HepG2 (cell line): Measurements from ENCODE around the gene PRPSAP1. TPM values are rescaled to one million over a fixed set of nuclear protein-coding genes. Genes with fewer than 3 reads are reported as not detected.
A peak's percentile ranks its signal among the peaks of the same experiment; 100 is the strongest.

Source experiments
- DNMT3B ChIP-seq: conservative IDR thresholded peaks from 2 replicates; pipeline ENCODE4 v1.6.1; 2016; ENCODE audit warnings: missing biosample characterization, control low read depth
- ETV6 ChIP-seq: sonication (generic); formaldehyde crosslinking; conservative IDR thresholded peaks from 2 replicates; pipeline ENCODE4 v1.4.0; 2020; ENCODE audit warnings: missing genetic modification reagents
- GABPA ChIP-seq, 2 experiments: IDR thresholded peaks; 2 replicates each; pipeline ENCODE4 v1.6.1; 2011 to 2016; ENCODE audit warnings: low read depth in 2 of 2, low read length in 1 of 2, missing biosample characterization in 1 of 2, missing genetic modification characterization in 1 of 2
- GLI4 ChIP-seq: sonication (generic); formaldehyde crosslinking; IDR thresholded peaks from 2 replicates; pipeline ENCODE4 v1.5.1; 2020; ENCODE audit warnings: missing genetic modification reagents, mild to moderate bottlenecking, moderate library complexity, borderline replicate concordance
- GMEB1 ChIP-seq: sonication (generic); formaldehyde crosslinking; IDR thresholded peaks from 2 replicates; pipeline ENCODE4 v1.5.1; 2020; ENCODE audit warnings: missing genetic modification reagents, mild to moderate bottlenecking, borderline replicate concordance
- MAFK ChIP-seq, 2 experiments: IDR thresholded peaks in 1 of 2; conservative IDR thresholded peaks in 1 of 2; 2 replicates each; pipeline ENCODE4 v1.6.1; 2011; ENCODE audit warnings: improper control_type of control experiment in 2 of 2, low read length in 2 of 2
- PTBP1 ChIP-seq: fragments of 200-400 bp; formaldehyde crosslinking; IDR thresholded peaks from 2 replicates; pipeline ENCODE4 v1.6.1; 2018; ENCODE audit warnings: low read length, low read depth; ENCODE audit not compliant: poor library complexity, severe bottlenecking
- RAD21 ChIP-seq: fragments of 450-650 bp; formaldehyde crosslinking; IDR thresholded peaks from 2 replicates; pipeline ENCODE4 v1.5.0; 2020; ENCODE audit warnings: mild to moderate bottlenecking
- RFXANK ChIP-seq: IDR thresholded peaks from 2 replicates; pipeline ENCODE4 v1.6.1; 2016
- SOX5 ChIP-seq: IDR thresholded peaks from 2 replicates; pipeline ENCODE4 v1.6.1; 2016; ENCODE audit warnings: borderline replicate concordance
- THAP7 ChIP-seq: sonication (generic); formaldehyde crosslinking; IDR thresholded peaks from 2 replicates; pipeline ENCODE4 v1.8.1; 2023; ENCODE audit warnings: mild to moderate bottlenecking, missing genetic modification reagents
- ZBTB20 ChIP-seq: sonication (generic); formaldehyde crosslinking; IDR thresholded peaks from 2 replicates; pipeline ENCODE4 v1.8.1; 2023; ENCODE audit warnings: missing genetic modification reagents, low read depth, mild to moderate bottlenecking, borderline replicate concordance
- ZBTB44 ChIP-seq: sonication (generic); formaldehyde crosslinking; IDR thresholded peaks from 2 replicates; pipeline ENCODE4 v1.4.0; 2020; ENCODE audit warnings: missing genetic modification reagents
- ZFP36L2 ChIP-seq: sonication (generic); formaldehyde crosslinking; IDR thresholded peaks from 2 replicates; pipeline ENCODE4 v1.4.0; 2020; ENCODE audit warnings: missing genetic modification reagents
- ZFP62 ChIP-seq: sonication (generic); formaldehyde crosslinking; IDR thresholded peaks from 2 replicates; pipeline ENCODE4 v1.4.0; 2020; ENCODE audit warnings: missing genetic modification reagents
- ZNF20 ChIP-seq: sonication (generic); formaldehyde crosslinking; IDR thresholded peaks from 2 replicates; pipeline ENCODE4 v1.4.0; 2020; ENCODE audit warnings: mild to moderate bottlenecking, moderate library complexity, missing genetic modification reagents
- ZNF225 ChIP-seq: sonication (generic); formaldehyde crosslinking; IDR thresholded peaks from 2 replicates; pipeline ENCODE4 v1.4.0; 2020; ENCODE audit warnings: mild to moderate bottlenecking, missing genetic modification reagents
- ZNF484 ChIP-seq: sonication (generic); formaldehyde crosslinking; IDR thresholded peaks from 2 replicates; pipeline ENCODE4 v1.5.1; 2020; ENCODE audit warnings: mild to moderate bottlenecking, low read depth, missing genetic modification reagents, borderline replicate concordance
- ZNF503 ChIP-seq: sonication (generic); formaldehyde crosslinking; IDR thresholded peaks from 2 replicates; pipeline ENCODE4 v1.4.0; 2020; ENCODE audit warnings: missing genetic modification reagents
- ZNF746 ChIP-seq: sonication (generic); formaldehyde crosslinking; IDR thresholded peaks from 2 replicates; pipeline ENCODE4 v1.8.0; 2022; ENCODE audit warnings: mild to moderate bottlenecking, missing genetic modification reagents
- ZNF761 ChIP-seq: sonication (generic); formaldehyde crosslinking; conservative IDR thresholded peaks from 2 replicates; pipeline ENCODE4 v1.4.0; 2020; ENCODE audit warnings: mild to moderate bottlenecking, missing genetic modification reagents
- ZNF788 ChIP-seq: sonication (generic); formaldehyde crosslinking; IDR thresholded peaks from 2 replicates; pipeline ENCODE4 v1.5.0; 2020; ENCODE audit warnings: mild to moderate bottlenecking, missing genetic modification reagents, borderline replicate concordance
- polyA plus RNA-seq, 8 experiments: library from polyadenylated mRNA; depleted of rRNA in 3 of 8; stranded (reverse) in 7 of 8; unstranded in 1 of 8; fragments of >200 nt; fragmentation: Illumina TruSeq in 4 of 8; extraction: Trizol in 4 of 8; gene quantifications; 2 replicates each; pipeline versions ENCODE4 v1.2.1 to v1.2.3, GENCODE V29; 2011 to 2016; ENCODE audit warnings: low read depth in 4 of 8, missing spikeins in 1 of 8, mixed read lengths in 1 of 8; ENCODE audit not compliant: insufficient read depth in 1 of 8
- total RNA-seq, 5 experiments: library from RNA; depleted of rRNA; stranded (reverse); fragments of >200 nt; fragmentation: Illumina TruSeq; extraction: Trizol; gene quantifications; 2 replicates each; pipeline ENCODE4 v1.2.3, GENCODE V29; 2016; ENCODE audit warnings: low read depth in 1 of 5

Gene PRPSAP1
- total and polyA plus RNA-seq, 2 of the 13 experiments (the other 11 are each of a cell fraction or from before 2014, with no cell fraction given) = 91.1 to 314 TPM

GRCh38 chr17:76353599-76354316 lies at the start of gene PRPSAP1 (continued):
- TF ChIP-seq ZBTB44 (CRISPR knock-in tag) (0 out of 2 replicates have a peak, but pooled peaks have one; percentile 73), DNMT3B (no peak), ZNF20 (CRISPR knock-in tag) (peak; percentile 86; the same call in 1 of the 2 replicates), GABPA (IDR thresholded peaks at IDR 0.05; ENCODE audit: low read depth, low read length) (no peak), GABPA (CRISPR knock-in tag; IDR thresholded peaks at IDR 0.05; ENCODE audit: low read depth) (peak; percentile 78), ZBTB20 (peak; percentile 80; the same call in 1 of the 2 replicates), ZFP36L2 (no peak; the same call in 1 of the 2 replicates), ETV6 (CRISPR knock-in tag) (no peak; the same call in 1 of the 2 replicates), ZNF503 (peak; percentile 82), PTBP1 (no peak), ZNF225 (CRISPR knock-in tag) (peak; percentile 96), ZNF746 (peak; percentile 64; the same call in 1 of the 2 replicates), ZNF484 (CRISPR knock-in tag) (no peak), THAP7 (peak; percentile 83; the same call in 1 of the 2 replicates), SOX5 (CRISPR knock-in tag) (peak; percentile 53; the same call in 1 of the 2 replicates), ZFP62 (CRISPR knock-in tag) (no peak), ZNF788 (peak; percentile 98), GLI4 (peak; percentile 99), GMEB1 (peak; percentile 88), RFXANK (CRISPR knock-in tag) (no peak), RAD21 (CRISPR knock-in tag) (peak; percentile 67), MAFK (conservative IDR thresholded peaks at IDR 0.05 in 1 of 2, IDR thresholded peaks at IDR 0.05 in 1 of 2; ENCODE audit: low read length in 2 of 2) (no peak), ZNF761 (CRISPR knock-in tag) (peak; percentile 74; the same call in 1 of the 2 replicates)
